Measurements from ENCODE around the gene TBX6. TPM values are rescaled to one million over a fixed set of nuclear protein-coding genes. Genes with fewer than 3 reads are reported as not detected.

TBX6 gene
- total RNA-seq, 1 experiment from 2014 or later, result 0.46 TPM

DNA sequence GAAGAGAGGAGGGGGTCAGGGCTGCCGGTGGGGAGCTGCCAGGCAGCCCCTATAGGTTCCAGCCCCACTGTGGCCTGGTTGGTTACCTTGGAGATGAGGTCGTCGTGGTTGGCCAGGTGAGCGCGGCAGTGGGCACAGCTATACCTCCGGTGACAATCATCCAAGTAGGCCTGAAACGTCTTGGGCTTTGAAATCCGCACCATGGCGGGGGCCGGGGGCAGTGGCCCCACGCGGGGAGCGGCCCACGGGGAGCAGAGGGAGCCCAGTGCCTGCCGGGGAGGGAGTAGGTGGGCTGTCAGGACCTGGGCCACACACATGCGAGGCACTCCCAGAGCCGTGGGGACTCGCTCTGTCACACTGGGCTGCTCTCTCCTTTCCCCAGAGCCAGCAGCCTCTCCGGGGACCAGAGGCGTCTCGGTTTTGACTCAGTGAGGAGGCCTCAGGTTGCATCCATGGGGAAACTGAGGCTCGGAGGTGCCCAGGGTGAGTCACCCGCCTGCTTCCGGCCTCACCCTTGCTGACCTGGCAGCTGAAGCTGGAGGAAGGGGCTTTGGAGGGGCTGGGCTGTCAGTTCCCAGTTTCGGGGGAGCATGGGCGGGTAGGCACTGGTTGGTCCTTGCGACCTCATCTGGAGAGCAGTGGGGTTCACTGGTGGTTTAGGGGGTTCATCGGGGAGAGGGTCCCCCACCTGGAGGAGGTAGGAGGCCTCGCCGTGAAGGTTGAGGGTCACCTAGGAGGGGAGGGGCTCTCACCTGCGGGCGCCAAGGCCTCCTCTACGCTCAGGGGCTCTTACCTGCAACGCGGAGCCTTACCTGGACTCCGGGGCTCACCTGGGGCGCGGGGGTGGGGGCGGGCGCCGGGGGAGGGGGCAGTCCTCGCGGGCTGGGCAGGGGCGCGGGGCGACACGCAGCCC is 3.7 kb upstream of the TBX6 start:
- POLR2A ChIA-PET, result no interaction called here
- CTCF ChIA-PET, result no interaction called here
- DNase-seq (ENCODE audit: low read depth, low spot score) (no peak), ATAC-seq (no peak)
- TF ChIP-seq SIN3A (IDR thresholded peaks at IDR 0.05; ENCODE audit: borderline replicate concordance, insufficient read depth, low read depth, low read length) (no peak), TCF7L2 (IDR thresholded peaks at IDR 0.05; ENCODE audit: low read depth, low read length) (no peak), POLR2AphosphoS5 (IDR thresholded peaks at IDR 0.05; ENCODE audit: low read depth, low read length) (no peak)
- TF ChIP-seq, protein P1, sequence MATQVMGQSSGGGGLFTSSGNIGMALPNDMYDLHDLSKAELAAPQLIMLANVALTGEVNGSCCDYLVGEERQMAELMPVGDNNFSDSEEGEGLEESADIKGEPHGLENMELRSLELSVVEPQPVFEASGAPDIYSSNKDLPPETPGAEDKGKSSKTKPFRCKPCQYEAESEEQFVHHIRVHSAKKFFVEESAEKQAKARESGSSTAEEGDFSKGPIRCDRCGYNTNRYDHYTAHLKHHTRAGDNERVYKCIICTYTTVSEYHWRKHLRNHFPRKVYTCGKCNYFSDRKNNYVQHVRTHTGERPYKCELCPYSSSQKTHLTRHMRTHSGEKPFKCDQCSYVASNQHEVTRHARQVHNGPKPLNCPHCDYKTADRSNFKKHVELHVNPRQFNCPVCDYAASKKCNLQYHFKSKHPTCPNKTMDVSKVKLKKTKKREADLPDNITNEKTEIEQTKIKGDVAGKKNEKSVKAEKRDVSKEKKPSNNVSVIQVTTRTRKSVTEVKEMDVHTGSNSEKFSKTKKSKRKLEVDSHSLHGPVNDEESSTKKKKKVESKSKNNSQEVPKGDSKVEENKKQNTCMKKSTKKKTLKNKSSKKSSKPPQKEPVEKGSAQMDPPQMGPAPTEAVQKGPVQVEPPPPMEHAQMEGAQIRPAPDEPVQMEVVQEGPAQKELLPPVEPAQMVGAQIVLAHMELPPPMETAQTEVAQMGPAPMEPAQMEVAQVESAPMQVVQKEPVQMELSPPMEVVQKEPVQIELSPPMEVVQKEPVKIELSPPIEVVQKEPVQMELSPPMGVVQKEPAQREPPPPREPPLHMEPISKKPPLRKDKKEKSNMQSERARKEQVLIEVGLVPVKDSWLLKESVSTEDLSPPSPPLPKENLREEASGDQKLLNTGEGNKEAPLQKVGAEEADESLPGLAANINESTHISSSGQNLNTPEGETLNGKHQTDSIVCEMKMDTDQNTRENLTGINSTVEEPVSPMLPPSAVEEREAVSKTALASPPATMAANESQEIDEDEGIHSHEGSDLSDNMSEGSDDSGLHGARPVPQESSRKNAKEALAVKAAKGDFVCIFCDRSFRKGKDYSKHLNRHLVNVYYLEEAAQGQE (IDR thresholded peaks at IDR 0.05; ENCODE audit: insufficient read depth in 1 of 2, low read depth in 2 of 2, low read length in 1 of 2), result no peak
- TF ChIP-seq, protein P2, sequence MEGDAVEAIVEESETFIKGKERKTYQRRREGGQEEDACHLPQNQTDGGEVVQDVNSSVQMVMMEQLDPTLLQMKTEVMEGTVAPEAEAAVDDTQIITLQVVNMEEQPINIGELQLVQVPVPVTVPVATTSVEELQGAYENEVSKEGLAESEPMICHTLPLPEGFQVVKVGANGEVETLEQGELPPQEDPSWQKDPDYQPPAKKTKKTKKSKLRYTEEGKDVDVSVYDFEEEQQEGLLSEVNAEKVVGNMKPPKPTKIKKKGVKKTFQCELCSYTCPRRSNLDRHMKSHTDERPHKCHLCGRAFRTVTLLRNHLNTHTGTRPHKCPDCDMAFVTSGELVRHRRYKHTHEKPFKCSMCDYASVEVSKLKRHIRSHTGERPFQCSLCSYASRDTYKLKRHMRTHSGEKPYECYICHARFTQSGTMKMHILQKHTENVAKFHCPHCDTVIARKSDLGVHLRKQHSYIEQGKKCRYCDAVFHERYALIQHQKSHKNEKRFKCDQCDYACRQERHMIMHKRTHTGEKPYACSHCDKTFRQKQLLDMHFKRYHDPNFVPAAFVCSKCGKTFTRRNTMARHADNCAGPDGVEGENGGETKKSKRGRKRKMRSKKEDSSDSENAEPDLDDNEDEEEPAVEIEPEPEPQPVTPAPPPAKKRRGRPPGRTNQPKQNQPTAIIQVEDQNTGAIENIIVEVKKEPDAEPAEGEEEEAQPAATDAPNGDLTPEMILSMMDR (IDR thresholded peaks at IDR 0.05), result no peak
- BruUV-seq (replicated peaks), result no TSS peak
- H3K4me1 ChIP-seq (ENCODE audit: control insufficient read depth, insufficient read depth, low read length), result peaks cover 14% of the 10 kb centered on the region
- intact Hi-C loops (cut with micrococcal nuclease; ENCODE audit: unreplicated experiment) (no loop called here), in situ Hi-C loops (cut with HindIII; ENCODE audit: low pct_unique_long_range_greater_than_20kb, low sequenced_read_pairs) (no loop called here)
- no peak overlapping the region for H3K27ac ChIP-seq (ENCODE audit: low read length)
- H3K4me3 ChIP-seq (ENCODE audit: low read depth in 2 of 2, low read length in 2 of 2), result peak overlapping the region in 1 of 2 experiments; percentile 19; a peak in 1 of 4 replicates
- H3K9me3 ChIP-seq (ENCODE audit: control insufficient read depth, insufficient read depth, low read depth, low read length), result peaks cover 19% of the 10 kb centered on the region; the same call in 1 of the 2 replicates
- H3K27me3 ChIP-seq (ENCODE audit: control insufficient read depth, insufficient read depth, low read length), result no peaks in the 10 kb centered on the region
- no peaks in the 10 kb centered on the region for H3K36me3 ChIP-seq (ENCODE audit: control insufficient read depth, insufficient read depth, low read length)

DNA sequence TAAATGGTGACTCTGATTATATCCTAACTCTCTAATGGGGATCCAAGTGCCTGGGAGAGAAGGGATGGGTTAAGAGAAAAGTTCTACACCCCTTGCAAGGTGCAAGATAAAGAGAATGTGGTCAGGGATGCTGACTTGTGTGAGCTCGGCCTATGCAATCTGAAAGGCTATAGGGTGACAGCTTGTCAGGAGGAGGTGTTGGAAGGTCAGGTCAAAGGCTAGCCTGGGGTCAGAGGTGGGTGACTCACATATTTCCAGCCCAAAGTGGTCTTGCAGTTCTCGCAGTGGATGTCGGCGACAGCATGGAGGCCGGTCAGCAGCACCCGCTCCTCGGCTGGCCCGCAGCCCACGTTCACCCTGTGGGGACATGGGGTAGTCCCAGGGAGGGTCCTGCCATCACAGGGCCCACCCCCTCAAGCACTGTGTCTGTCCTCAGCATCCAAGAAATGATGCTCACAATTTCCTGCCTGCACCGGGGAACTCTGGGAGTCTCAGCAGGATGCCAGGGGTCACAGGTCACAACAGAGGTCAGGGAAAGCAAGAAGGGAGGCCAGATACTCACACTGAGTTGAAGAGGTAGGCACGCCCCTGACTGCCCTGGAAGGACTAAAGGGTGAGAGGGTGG is 2.9 kb upstream of the TBX6 start:
- intact Hi-C loops (cut with micrococcal nuclease; ENCODE audit: unreplicated experiment), result no loop called here

More for the DNA sequence above, 2.9 kb upstream of the TBX6 start:
- ATAC-seq (no peak), DNase-seq (ENCODE audit: low read depth, low spot score) (no peak)
- no peak for TF ChIP-seq POLR2AphosphoS5 (IDR thresholded peaks at IDR 0.05; ENCODE audit: low read depth, low read length)
- TF ChIP-seq, protein P1 (IDR thresholded peaks at IDR 0.05; ENCODE audit: insufficient read depth in 1 of 2, low read depth in 2 of 2, low read length in 1 of 2), result no peak
- no peak for TF ChIP-seq SIN3A (IDR thresholded peaks at IDR 0.05; ENCODE audit: borderline replicate concordance, insufficient read depth, low read depth, low read length)
- TF ChIP-seq TCF7L2 (IDR thresholded peaks at IDR 0.05; ENCODE audit: low read depth, low read length), result no peak
- TF ChIP-seq, protein P2 (IDR thresholded peaks at IDR 0.05), result no peak
- H3K36me3 ChIP-seq (ENCODE audit: control insufficient read depth, insufficient read depth, low read length), result no peaks in the 10 kb centered on the region
- no peaks in the 10 kb centered on the region for H3K27me3 ChIP-seq (ENCODE audit: control insufficient read depth, insufficient read depth, low read length)
- in situ Hi-C loops (cut with HindIII; ENCODE audit: low pct_unique_long_range_greater_than_20kb, low sequenced_read_pairs), result no loop called here
- no peak overlapping the region for H3K27ac ChIP-seq (ENCODE audit: low read length)
- ChIA-PET POLR2A (no interaction called here), CTCF (no interaction called here)
- no TSS peak for BruUV-seq (replicated peaks)
- H3K9me3 ChIP-seq (ENCODE audit: control insufficient read depth, insufficient read depth, low read depth, low read length), result peaks cover 19% of the 10 kb centered on the region; the same call in 1 of the 2 replicates
- H3K4me3 ChIP-seq (ENCODE audit: low read depth in 2 of 2, low read length in 2 of 2), result no peak overlapping the region
- H3K4me1 ChIP-seq (ENCODE audit: control insufficient read depth, insufficient read depth, low read length), result peaks cover 18% of the 10 kb centered on the region
